Fibroblast of pulmonary artery (primary cell): ENCODE measurements around the gene C21orf58.

ENCODE experiments used
- DNase-seq: peaks from one replicate; pipeline ENCODE4 v3.0.0-alpha.2; 2010; ENCODE audit warnings: low read depth
- H3K4me3 ChIP-seq: replicated peaks from 2 replicates; pipeline ENCODE4 v1.5.1; 2011; ENCODE audit warnings: low read depth, mild to moderate bottlenecking, control low read depth, low read length, moderate library complexity
- CTCF ChIP-seq: IDR thresholded peaks from 2 replicates; pipeline ENCODE4 v1.5.1; 2011; ENCODE audit warnings: mild to moderate bottlenecking, control low read depth, low read length, inconsistent platforms; ENCODE audit errors: missing control alignments

Gene C21orf58

GRCh38 chr21:46336603-46337002, 12.9 kb upstream of the C21orf58 start:
- DNase-seq, result no peak
- no peak overlapping the region for H3K4me3 ChIP-seq
- no peak for TF ChIP-seq CTCF

GRCh38 chr21:46334351-46335140, 10.9 kb upstream of the C21orf58 start:
- TF ChIP-seq CTCF, result no peak
- DNase-seq, result no peak
- H3K4me3 ChIP-seq, result no peak overlapping the region

GRCh38 chr21:46329796-46330195, 6.1 kb upstream of the C21orf58 start:
- no peak for DNase-seq
- no peak for TF ChIP-seq CTCF

GRCh38 chr21:46328151-46328550, 4.5 kb upstream of the C21orf58 start:
- H3K4me3 ChIP-seq, result no peak overlapping the region
- no peak for TF ChIP-seq CTCF
- DNase-seq, result no peak

More at GRCh38 chr21:46329796-46330195, 6.1 kb upstream of the C21orf58 start:
- no peak overlapping the region for H3K4me3 ChIP-seq

GRCh38 chr21:46327711-46328110, 4.0 kb upstream of the C21orf58 start:
- no peak for TF ChIP-seq CTCF
- H3K4me3 ChIP-seq, result no peak overlapping the region
- no peak for DNase-seq

GRCh38 chr21:46326110-46326703, 2.5 kb upstream of the C21orf58 start:
- no peak overlapping the region for H3K4me3 ChIP-seq
- no peak for DNase-seq
- TF ChIP-seq CTCF, result no peak
